KMS-11 (cell line): ENCODE results near the gene HK1.
"Not testable (repeated sequence)": the region's sequence is repeated elsewhere in the genome, so short reads cannot be mapped to it uniquely, and the experiment has no call there.

Experiments used
- H2AFZ ChIP-seq: fragments of 200-600 bp; sonication (generic); 2 replicates; pipeline ENCODE4 v1.6.1; 2016; ENCODE audit warnings: antibody characterized with exemption, mixed run types, low read depth
- H3K27ac ChIP-seq: fragments of 200-600 bp; sonication (generic); 2 replicates; pipeline ENCODE4 v1.6.1; 2016; ENCODE audit warnings: mild to moderate bottlenecking, mixed run types
- H3K27me3 ChIP-seq: fragments of 200-600 bp; sonication (generic); 2 replicates; pipeline ENCODE4 v1.6.1; 2017; ENCODE audit warnings: mild to moderate bottlenecking, low read depth, mixed run types, moderate library complexity; ENCODE audit not compliant: insufficient read depth
- H3K36me3 ChIP-seq: fragments of 200-600 bp; sonication (generic); 2 replicates; pipeline ENCODE4 v1.6.1; 2017; ENCODE audit warnings: mild to moderate bottlenecking, mixed run types; ENCODE audit not compliant: insufficient read depth
- H3K4me1 ChIP-seq: fragments of 200-600 bp; sonication (generic); 2 replicates; pipeline ENCODE4 v1.6.1; 2016; ENCODE audit warnings: mild to moderate bottlenecking, low read depth, mixed run types; ENCODE audit not compliant: poor library complexity, severe bottlenecking
- H3K4me2 ChIP-seq: fragments of 200-600 bp; sonication (generic); 2 replicates; pipeline ENCODE4 v1.7.0; 2016; ENCODE audit warnings: mild to moderate bottlenecking, mixed run types
- H3K4me3 ChIP-seq: fragments of 200-600 bp; sonication (generic); IDR thresholded peaks from 2 replicates; pipeline ENCODE4 v1.6.1; 2017; ENCODE audit warnings: low read depth, low read length, mixed read lengths; ENCODE audit not compliant: insufficient read depth
- H3K79me2 ChIP-seq: fragments of 200-600 bp; sonication (generic); 2 replicates; pipeline ENCODE4 v1.6.1; 2016; ENCODE audit warnings: low read depth, mixed run types; ENCODE audit not compliant: insufficient read depth
- H3K9ac ChIP-seq: fragments of 200-600 bp; sonication (generic); 2 replicates; pipeline ENCODE4 v1.6.1; 2016; ENCODE audit warnings: mild to moderate bottlenecking, mixed run types
- H4K20me1 ChIP-seq: fragments of 200-600 bp; sonication (generic); 2 replicates; pipeline ENCODE4 v1.6.1; 2016; ENCODE audit warnings: mild to moderate bottlenecking, mixed run types; ENCODE audit not compliant: insufficient read depth
- CTCF ChIP-seq: fragments of 200-600 bp; sonication (generic); conservative IDR thresholded peaks from 2 replicates; pipeline ENCODE4 v1.6.1; 2017; ENCODE audit warnings: low read depth, mild to moderate bottlenecking, antibody characterized with exemption, low read length, moderate library complexity, mixed read lengths

Gene HK1

GRCh38 chr10:69247313-69247710, 31.0 kb upstream of the HK1 start:
- Histone ChIP-seq H3K79me2 (no peaks in the 10 kb centered on the region), H4K20me1 (no peaks in the 10 kb centered on the region), H3K36me3 (no peaks in the 10 kb centered on the region), H2AFZ (no peak overlapping the region), H3K27me3 (no peaks in the 10 kb centered on the region), H3K4me2 (no peak overlapping the region), H3K9ac (no peak overlapping the region), H3K27ac (no peak overlapping the region), H3K4me3 (no peak overlapping the region), H3K4me1 (no peaks in the 10 kb centered on the region)
- no peak for TF ChIP-seq CTCF

- Histone ChIP-seq H3K4me1 (no peaks in the 10 kb centered on the region), H3K4me3 (no peak overlapping the region), H2AFZ (no peak overlapping the region), H3K36me3 (no peaks in the 10 kb centered on the region), H3K4me2 (no peak overlapping the region), H4K20me1 (no peaks in the 10 kb centered on the region), H3K27ac (no peak overlapping the region), H3K9ac (no peak overlapping the region), H3K27me3 (no peaks in the 10 kb centered on the region), H3K79me2 (no peaks in the 10 kb centered on the region)
- TF ChIP-seq CTCF, result no peak
Measured at GRCh38 chr10:69248117-69248730, 30.1 kb upstream of the HK1 start.

- no peak overlapping the region for H3K4me3 ChIP-seq
- TF ChIP-seq CTCF, result no peak
- no peaks in the 10 kb centered on the region for H3K36me3 ChIP-seq
- H3K79me2 ChIP-seq, result no peaks in the 10 kb centered on the region
- no peaks in the 10 kb centered on the region for H4K20me1 ChIP-seq
- no peaks in the 10 kb centered on the region for H3K4me1 ChIP-seq
- H3K9ac ChIP-seq, result no peak overlapping the region
- no peak overlapping the region for H2AFZ ChIP-seq
- H3K4me2 ChIP-seq, result no peak overlapping the region
- no peaks in the 10 kb centered on the region for H3K27me3 ChIP-seq
- H3K27ac ChIP-seq, result no peak overlapping the region
Measured at GRCh38 chr10:69250041-69250440, 28.3 kb upstream of the HK1 start.

- H3K79me2 ChIP-seq, H3K27me3 ChIP-seq, H2AFZ ChIP-seq, H3K9ac ChIP-seq, H3K4me2 ChIP-seq, H3K4me1 ChIP-seq, H4K20me1 ChIP-seq, H3K36me3 ChIP-seq, H3K27ac ChIP-seq, H3K4me3 ChIP-seq: not testable (repeated sequence)
Measured at GRCh38 chr10:69251417-69251816, 26.9 kb upstream of the HK1 start.

GRCh38 chr10:69253171-69253570, 25.1 kb upstream of the HK1 start:
- Histone ChIP-seq H3K9ac (no peak overlapping the region), H3K27ac (no peak overlapping the region), H3K27me3 (no peaks in the 10 kb centered on the region), H3K79me2 (no peaks in the 10 kb centered on the region), H3K36me3 (no peaks in the 10 kb centered on the region), H4K20me1 (no peaks in the 10 kb centered on the region), H3K4me1 (no peaks in the 10 kb centered on the region), H2AFZ (no peak overlapping the region), H3K4me3 (no peak overlapping the region), H3K4me2 (no peak overlapping the region)
- no peak for TF ChIP-seq CTCF
